GM19397 (cell line): ENCODE results near the gene CD70.
"Not testable (repeated sequence)": the region's sequence is repeated elsewhere in the genome, so short reads cannot be mapped to it uniquely, and the experiment has no call there.

Experiments used
- ATAC-seq: cut with Tn5 transposase; IDR thresholded peaks from one replicate; pipeline ENCODE4 v1.9.1; 2021; ENCODE audit warnings: mild to moderate bottlenecking, moderate library complexity; ENCODE audit not compliant: unreplicated experiment

Gene CD70

DNA sequence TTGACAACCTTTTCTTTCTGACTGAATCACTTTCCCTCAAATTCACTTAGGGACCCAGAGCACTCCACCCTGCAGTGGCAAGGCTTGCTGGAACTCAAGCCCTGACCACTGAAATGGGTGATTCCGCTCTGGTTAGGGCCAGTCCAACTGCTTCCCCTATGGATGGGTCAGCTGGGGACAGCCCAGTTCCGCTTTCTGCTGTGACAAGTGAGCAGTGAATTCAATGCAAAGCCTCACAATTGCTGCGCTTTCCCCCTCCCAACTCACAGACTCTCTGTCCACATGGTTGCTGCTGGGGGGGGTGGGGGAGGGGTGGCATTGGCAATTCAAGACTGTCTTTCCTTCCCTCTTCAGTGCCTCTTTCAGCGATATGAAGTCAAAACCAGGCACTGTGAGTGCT, 18.7 kb downstream of the CD70 start:
- ATAC-seq, result no peak

DNA sequence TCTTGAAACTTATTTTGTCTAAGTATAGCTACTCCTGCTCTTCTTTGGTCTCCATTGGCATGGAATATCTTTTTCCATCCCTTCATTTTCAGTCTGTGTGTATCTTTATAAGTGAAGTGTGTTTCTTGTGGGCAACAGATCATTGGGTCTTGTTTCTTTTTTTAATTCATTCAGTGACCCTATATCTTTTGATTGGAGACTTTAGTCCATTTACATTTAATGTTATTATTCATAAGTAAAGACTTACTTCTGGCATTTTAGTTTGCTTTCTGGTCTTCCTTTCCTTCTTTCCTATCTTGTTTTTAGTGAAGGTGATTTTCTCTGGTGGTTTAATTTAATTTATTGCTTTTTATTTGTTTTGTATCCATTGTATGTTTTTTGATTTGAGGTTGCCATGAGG, 19.8 kb downstream of the CD70 start:
- no peak for ATAC-seq

DNA sequence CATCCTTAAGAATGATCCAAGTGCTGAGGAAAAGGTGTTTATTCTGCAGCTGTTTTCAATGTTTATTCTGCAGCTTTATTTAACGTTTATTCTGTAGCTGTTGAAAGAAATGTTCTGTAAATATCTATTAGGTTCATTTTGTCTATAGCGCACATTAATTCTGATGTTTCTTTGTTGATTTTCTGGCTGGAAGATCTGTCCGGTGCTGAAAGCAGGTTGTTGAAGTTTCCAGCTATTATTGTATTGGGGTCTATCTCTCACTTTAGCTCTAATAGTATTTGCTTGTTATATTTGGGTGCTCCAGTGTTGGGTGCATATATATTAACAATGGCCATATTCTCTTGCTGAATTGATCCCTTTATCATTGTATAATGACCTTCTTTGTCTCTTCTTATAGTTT, 20.2 kb downstream of the CD70 start:
- no peak for ATAC-seq

DNA sequence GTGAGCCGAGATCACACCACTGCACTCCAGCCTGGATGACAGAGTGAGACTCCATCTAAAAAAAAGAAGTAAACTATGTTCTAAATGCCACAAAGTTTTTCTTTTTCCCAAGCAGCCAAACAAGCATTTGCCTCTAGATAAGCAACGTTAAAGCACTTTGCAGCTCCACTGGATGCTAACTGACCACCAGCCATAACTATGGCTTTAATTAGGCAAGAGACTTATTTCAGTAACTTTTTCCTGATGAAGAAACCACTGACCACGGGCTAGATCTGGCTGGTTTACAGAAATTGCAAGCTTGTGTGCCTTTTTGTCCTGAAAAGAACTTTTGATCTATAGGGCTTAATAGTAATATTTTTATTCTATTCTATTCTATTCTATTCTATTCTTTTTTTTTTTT, 22.1 kb downstream of the CD70 start:
- ATAC-seq, result no peak

DNA sequence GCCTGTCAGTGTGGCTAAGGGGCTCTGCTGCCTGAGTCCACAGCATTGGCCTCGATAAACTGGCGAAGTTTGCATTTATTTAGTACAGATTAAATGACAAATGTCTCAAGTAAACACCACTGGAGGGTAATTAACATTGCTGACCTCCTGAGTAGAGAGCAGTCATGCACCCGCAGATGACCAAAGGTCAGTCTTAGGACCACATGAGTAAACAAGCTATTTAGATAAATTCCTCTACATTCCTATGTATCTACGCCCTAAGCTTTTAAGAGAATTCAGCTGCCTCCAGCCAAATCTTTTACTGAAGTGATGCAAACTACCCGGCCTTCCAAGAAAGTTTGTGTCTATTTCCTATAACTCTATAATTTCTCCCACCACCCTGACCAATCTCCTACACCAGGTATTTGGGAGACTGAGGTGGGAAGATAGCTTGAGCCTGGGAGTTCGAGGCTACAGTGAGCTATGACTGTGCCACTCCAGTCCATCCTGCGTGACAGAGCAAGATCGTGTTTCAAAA, 22.9 kb downstream of the CD70 start:
- ATAC-seq, result no peak

DNA sequence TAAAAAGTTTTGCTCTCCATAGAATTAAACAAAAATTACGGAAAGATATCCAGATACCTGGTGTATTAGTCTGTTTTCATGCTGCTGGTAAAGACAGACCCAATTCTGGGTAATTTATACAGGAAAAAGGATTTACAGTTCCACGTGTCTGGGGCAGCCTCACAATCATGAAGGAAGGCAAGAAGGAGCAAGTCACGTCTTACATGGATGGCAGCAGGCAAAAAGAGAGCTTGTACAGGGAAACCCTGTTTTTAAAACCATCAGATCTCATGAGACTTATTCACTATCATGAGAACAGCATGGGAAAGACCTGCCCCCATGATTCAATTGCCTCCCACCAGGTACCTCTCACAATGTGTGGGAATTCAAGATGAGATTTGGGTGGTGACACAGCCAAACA, 24.2 kb downstream of the CD70 start:
- not testable (repeated sequence) for ATAC-seq

DNA sequence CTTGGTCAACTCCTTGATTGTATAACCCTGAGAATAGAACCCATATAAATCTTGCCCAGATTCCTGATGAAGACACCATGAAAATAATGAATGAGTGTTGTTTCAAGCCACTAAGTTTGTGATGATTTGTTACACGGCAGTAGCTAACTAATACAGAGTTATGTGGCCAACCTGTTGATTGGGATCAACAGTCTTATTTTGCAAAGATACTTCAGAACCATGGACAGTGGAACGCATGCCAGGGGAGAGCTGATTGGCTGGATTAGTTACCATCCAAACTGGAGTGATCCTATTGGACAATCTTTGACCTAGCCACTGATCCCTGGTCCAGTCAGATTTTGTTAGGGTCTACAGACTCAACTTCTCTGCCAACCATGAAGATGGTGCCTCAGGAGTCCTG, 26.6 kb downstream of the CD70 start:
- no peak for ATAC-seq

DNA sequence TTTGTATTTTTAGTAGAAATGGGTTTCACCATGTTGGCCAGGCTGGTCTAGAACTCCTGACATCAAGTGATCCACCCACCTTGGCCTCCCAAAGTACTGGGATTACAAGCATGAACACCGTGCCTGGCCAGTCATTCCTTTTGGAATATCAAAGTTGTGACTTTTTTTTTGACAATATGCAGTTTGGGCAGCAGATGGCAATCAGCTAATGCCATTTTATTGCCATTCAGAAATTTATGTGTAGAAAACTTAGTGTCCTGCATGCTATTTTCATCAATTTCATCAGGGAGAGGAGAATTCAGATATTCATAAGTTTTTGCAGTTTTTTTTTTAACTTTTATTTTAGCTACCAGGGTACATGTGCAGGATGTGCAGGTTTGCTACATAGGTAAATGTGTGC, 28.5 kb downstream of the CD70 start:
- ATAC-seq, result not testable (repeated sequence)

DNA sequence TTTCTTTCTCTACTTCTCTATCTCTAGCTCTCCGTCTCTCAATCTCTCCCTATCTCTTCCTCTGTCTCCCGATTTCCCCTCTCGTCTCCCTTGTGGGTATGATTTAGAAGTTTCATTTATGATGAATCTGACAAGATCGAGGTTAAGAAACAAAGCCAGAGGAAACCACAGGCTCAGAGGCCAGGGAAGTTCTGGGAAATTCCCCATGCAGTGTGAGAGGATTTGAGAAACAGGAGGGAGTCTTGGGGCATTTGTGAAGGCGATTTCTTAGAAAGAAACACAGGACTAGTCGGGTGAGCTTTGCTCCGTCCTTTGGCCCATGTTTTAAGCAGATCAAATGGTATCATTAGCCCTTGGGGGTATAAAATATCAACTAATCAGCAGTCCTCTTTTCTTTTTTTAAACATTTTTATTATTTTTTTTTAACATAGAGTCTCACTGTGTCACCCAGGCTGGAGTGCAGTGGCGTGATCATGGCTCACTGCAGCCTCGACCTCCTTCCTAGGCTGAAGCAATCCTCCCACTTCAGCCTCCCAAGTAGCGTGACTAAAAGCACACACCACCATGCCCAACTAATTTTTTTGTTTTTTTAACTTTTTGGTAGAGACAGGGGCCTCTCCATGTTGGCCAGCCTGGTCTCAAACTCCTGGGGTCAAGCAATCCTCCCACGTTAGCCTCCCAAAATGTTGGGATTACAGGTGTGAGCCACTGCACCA, 34.3 kb downstream of the CD70 start:
- ATAC-seq, result no peak

DNA sequence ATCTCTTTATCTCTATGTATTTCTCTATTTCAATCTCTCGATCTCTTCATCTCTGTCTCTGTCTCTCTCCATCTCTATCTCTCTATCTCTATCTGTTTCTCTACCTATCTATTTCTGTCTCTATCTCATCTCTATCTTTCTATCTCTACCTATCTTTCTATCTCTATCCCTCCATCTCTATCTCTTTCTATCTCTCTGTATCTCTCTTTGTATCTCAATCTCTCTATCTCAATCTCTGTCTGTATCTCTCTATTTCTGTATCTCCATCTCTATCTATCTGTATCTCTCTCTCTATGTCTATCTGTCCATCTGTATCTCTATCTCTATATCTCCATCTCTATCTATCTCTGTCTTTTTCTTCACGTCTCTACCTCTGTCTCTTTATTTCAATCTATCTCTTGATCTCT, 34.9 kb downstream of the CD70 start:
- ATAC-seq, result no peak

DNA sequence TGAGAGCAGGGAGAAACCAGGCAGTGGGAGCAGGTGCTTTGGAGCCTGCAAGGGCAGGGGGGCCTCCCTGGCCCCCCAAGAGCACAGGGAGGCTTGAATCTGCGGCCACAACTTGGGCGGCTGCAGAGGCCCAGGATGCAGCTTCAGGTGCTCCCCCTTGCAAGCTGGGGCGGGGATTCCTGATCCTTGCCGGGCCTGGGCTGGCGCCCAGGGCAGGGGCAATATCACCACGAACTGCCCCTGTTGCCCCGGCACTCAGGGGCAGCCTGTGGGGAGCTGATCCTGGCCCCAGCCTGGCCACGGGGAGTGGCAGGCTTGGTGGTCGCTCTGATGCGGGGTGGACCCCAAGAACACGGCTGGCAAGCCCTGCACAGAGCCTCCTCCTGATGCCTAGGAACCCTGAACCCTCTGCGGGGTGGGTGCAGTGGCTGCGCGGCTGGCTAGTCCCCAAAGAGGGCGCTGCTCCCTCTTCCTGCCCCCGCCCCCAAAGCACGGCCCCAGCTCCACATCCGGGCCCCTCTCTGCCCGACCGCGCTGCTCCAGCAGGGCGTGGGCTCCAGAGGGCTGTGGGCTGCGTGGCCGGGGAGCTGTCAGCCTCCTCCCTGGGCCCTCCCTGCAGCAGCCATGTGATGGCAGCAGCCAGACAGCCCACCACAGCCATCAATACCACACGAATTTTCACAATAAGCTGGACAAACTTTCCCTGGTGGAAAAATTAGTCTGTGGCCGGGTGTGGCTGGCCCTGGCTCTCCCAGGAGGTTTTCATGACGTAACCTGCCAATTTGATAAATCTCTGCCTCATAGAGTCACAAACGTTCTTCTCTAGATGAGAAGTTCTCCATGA, 39.1 kb downstream of the CD70 start:
- peak; percentile 66 for ATAC-seq

DNA sequence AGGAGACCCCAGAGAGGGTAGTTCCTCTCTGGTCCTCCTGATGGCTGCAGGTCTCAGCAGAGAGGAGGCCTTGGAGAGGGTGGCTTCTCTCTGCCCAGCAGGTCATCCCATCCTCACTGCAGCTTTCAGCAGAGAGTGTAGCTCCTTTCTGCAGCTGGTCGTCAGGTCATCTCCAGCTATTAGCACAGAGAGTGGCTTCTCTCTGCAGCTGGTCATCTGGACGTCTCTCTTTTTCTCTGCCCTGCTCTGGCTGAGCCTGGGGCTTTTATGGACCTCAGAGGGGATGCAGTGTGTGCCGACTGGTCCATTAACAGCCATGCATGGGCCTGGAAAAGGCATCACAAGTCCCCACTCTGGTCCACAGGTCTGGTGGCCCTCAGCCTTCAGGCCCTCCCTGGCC, 39.9 kb downstream of the CD70 start:
- no peak for ATAC-seq

DNA sequence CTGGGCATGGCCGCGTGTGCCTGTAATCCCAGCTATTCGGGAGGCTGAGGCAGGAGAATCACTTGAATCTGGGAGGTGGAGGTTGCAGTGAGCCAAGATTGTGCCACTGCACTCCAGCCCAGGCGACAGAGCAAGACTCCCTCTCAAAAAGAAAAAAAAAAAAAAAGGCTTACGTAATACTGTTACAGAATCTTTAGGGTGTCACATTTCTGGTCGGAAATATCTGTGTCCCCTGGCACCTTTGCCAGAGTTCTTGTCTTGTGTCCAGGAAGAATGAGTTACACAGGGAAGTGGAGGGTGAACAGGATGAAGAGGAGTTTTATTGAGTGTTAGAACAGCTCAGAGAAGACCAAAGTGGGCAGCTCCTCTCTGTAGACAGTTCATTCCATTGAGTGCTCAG, 40.3 kb downstream of the CD70 start:
- ATAC-seq, result not testable (repeated sequence)

DNA sequence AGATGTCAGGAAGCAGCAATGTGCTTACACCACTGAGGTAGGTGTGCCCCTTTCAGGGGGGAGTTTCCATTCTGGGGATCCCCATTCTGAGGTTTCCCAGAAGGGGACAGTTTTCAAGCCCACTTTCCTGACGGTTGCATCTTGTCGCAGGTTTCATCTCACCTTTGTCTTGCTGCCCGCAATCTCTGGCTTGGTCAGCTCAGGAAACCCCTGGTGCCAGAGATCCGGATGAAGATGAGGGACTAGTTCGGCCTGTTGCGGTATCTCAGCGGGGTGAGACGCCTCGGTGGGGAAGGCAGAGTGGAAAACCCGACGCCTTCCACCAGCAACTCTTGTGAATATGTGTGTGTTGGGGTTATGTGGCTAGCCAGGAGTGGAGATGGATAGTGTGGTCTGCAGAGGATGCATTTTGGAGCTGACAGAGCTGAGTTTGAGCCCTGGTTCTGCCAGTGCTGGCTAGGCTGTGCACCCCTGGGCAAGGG, 47.0 kb downstream of the CD70 start:
- no peak for ATAC-seq

DNA sequence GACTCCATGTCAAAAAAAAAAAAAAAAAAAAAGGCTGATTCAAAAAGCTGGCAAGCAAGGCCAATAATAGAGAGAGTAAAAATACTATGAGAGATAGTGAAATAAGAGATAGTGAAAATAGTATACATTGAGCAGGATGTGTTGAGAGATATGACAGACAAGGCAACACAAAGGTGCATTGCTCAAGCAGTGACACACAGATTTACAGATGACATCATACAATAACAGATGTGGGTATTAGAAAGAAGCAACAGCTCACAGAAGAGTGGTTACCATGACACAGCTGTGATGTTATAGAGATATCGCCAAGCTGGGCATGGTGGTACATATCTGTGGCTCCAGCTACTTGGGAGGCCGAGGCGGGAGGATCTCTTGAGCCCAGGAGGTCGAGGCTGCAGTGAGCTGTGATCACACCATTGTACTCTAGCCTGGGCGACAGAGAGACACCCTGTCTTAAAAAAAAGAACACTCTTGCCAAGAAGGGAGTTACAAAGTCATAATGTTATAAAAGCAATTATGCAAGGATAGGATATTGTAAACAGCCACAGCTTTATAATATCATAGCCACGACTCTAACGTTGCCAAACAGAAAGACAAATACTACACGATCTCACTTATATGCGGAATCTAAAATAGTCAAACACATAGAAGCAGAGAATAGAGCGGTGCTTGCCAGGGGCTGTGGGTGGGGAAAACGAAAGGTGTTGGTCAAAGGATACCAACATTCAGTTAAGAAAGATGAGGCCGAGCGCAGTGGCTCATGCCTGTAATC, 49.8 kb downstream of the CD70 start:
- no peak for ATAC-seq

DNA sequence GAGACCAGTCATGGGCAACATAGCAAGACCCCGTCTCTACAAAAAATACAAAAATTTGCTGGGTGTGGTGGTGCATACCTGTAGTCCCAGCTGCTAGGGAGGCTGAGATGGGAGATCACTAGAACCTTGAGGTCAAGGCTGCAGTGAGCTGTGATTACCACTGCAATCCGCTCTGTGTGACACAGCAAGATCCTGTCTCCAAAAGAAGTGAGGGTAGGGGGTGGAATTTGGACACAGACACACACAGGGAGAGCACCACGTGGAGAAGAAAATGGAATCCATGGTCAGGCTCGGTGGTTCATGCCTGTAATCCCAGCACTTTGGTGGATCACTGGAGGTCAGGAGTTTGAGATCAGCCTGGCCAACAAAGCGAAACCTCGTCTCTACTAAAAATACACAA, 51.4 kb downstream of the CD70 start:
- ATAC-seq, result no peak
